Fibroblast of lung (primary cell): Measurements from ENCODE around the gene SHC1. TPM values are rescaled to one million over a fixed set of nuclear protein-coding genes. Genes with fewer than 3 reads are reported as not detected.

Experiments
- DNase-seq, 2 donors: peaks; one replicate each; pipeline versions ENCODE4 v3.0.0 to v3.0.0-alpha.2; 2010; ENCODE audit warnings: low read depth in 2 of 2
- H2AFZ ChIP-seq: 2 replicates; pipeline ENCODE4 v1.5.1; 2012; ENCODE audit warnings: low read length, control low read depth, inconsistent platforms
- H3K27ac ChIP-seq: 2 replicates; pipeline ENCODE4 v1.5.1; 2011; ENCODE audit warnings: low read length, control low read depth; ENCODE audit not compliant: insufficient read depth
- H3K27me3 ChIP-seq: 2 replicates; pipeline ENCODE4 v1.5.1; 2011; ENCODE audit warnings: mild to moderate bottlenecking, low read length; ENCODE audit not compliant: control insufficient read depth, insufficient read depth
- H3K36me3 ChIP-seq: 2 replicates; pipeline ENCODE4 v1.5.1; 2011; ENCODE audit warnings: low read length; ENCODE audit not compliant: control insufficient read depth, insufficient read depth
- H3K4me1 ChIP-seq: 2 replicates; pipeline ENCODE4 v1.5.1; 2011; ENCODE audit warnings: low read length; ENCODE audit not compliant: control insufficient read depth, insufficient read depth; ENCODE audit errors: extremely low read depth
- H3K4me2 ChIP-seq: 2 replicates; pipeline ENCODE4 v1.5.1; 2011; ENCODE audit warnings: low read length, control low read depth; ENCODE audit not compliant: insufficient read depth; ENCODE audit errors: extremely low read depth
- H3K4me3 ChIP-seq, 4 experiments: fragments of 200-600 bp in 1 of 4; sonication (generic) in 1 of 4; replicated peaks in 1 of 4; 2 replicates each; pipeline ENCODE4 v1.5.1; 2011 to 2016; ENCODE audit warnings: low read length in 4 of 4, low read depth in 3 of 4, mild to moderate bottlenecking in 3 of 4, control low read depth in 2 of 4, inconsistent platforms in 1 of 4, mixed read lengths in 1 of 4; ENCODE audit not compliant: insufficient read depth in 1 of 4; ENCODE audit errors: control extremely low read depth in 1 of 4
- H3K79me2 ChIP-seq: 2 replicates; pipeline ENCODE4 v1.5.1; 2012; ENCODE audit warnings: mild to moderate bottlenecking, low read length, inconsistent platforms; ENCODE audit not compliant: control insufficient read depth, insufficient read depth
- H3K9ac ChIP-seq: 2 replicates; pipeline ENCODE4 v1.5.1; 2011; ENCODE audit warnings: mild to moderate bottlenecking, low read length, control low read depth; ENCODE audit not compliant: insufficient read depth
- H3K9me3 ChIP-seq: 2 replicates; pipeline ENCODE4 v1.5.1; 2012; ENCODE audit warnings: low read depth, low read length; ENCODE audit not compliant: control insufficient read depth, insufficient read depth
- H4K20me1 ChIP-seq: 2 replicates; pipeline ENCODE4 v1.5.1; 2011; ENCODE audit warnings: low read length; ENCODE audit not compliant: control insufficient read depth, insufficient read depth; ENCODE audit errors: extremely low read depth
- CTCF ChIP-seq, 2 donors: IDR thresholded peaks in 1 of 2; conservative IDR thresholded peaks in 1 of 2; 1 replicate in 1 of 2; 2 replicates in 1 of 2; pipeline ENCODE4 v1.5.1; 2011 to 2012; ENCODE audit warnings: low read length in 2 of 2, control low read depth in 1 of 2, inconsistent platforms in 1 of 2, low read depth in 1 of 2, mild to moderate bottlenecking in 1 of 2
- EZH2 ChIP-seq: IDR thresholded peaks from 2 replicates; pipeline ENCODE4 v1.5.1; 2012; ENCODE audit warnings: low read length, control low read depth, mild to moderate bottlenecking; ENCODE audit errors: missing control alignments
- polyA plus RNA-seq, 2 donors: library from polyadenylated mRNA; depleted of rRNA in 1 of 2; stranded (reverse) in 1 of 2; unstranded in 1 of 2; fragments of >200 nt; gene quantifications; 2 replicates each; pipeline ENCODE4 v1.2.1, GENCODE V29; 2011 to 2012; ENCODE audit warnings: missing spikeins in 1 of 2
- total RNA-seq: library from RNA; depleted of rRNA; stranded (reverse); fragments of >200 nt; gene quantifications from 2 replicates; pipeline ENCODE4 v1.2.1, GENCODE V29; 2014

The SHC1 gene
- total and polyA plus RNA-seq, 2 donors (not counting 1 experiment from before 2014, with no cell fraction given), result 245 to 277 TPM

DNA sequence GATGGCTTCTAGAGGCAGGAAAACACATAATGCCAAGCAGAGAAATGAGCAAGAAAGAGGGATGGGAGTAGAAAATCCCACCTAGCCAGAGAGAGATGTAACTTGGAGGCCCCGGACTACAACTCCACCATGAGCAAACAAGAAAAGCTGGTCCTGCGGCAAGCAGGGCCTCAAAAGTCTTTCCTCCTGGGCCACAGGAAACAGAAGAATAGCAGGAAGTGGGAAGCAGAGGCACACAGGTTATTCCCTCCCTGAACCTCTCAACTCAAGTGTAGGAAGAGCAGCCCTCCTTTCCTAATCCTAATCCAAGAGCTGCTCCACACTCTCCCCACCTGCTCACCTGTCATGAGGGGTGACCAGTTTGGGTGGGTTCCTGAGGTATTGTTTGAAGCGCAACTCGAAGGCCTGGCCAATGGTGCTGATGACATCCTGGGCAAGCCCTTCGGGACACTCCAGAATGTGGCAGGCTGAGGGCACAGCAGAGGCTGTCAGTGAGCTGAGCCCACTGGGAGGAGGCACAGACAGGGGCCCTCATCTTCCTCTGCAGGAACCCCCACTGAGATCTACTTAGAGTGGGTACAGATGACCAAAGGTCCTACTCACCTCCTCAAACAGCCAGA, 3.1 kb downstream of the SHC1 start:
- H3K27ac ChIP-seq, result no peak overlapping the region
- no peaks in the 10 kb centered on the region for H4K20me1 ChIP-seq
- H3K79me2 ChIP-seq, result peaks cover 56% of the 10 kb centered on the region
- peaks cover 20% of the 10 kb centered on the region for H3K4me1 ChIP-seq
- H3K36me3 ChIP-seq, result peaks cover 34% of the 10 kb centered on the region
- no peak for DNase-seq
- H3K9ac ChIP-seq, result no peak overlapping the region
- peak overlapping the region; percentile 27 for H3K4me2 ChIP-seq
- no peak for TF ChIP-seq EZH2
- no peak for TF ChIP-seq CTCF (conservative IDR thresholded peaks at IDR 0.05 in 1 of 2, IDR thresholded peaks at IDR 0.05 in 1 of 2; ENCODE audit: low read depth in 1 of 2, low read length in 2 of 2)
- no peaks in the 10 kb centered on the region for H3K27me3 ChIP-seq
- H3K9me3 ChIP-seq, result no peaks in the 10 kb centered on the region
- H3K4me3 ChIP-seq, result peak overlapping the region in 2 of 4 experiments; percentile 24 to 86
- no peak overlapping the region for H2AFZ ChIP-seq

- Histone ChIP-seq H3K4me2 (no peak overlapping the region), H3K9ac (no peak overlapping the region), H3K9me3 (no peaks in the 10 kb centered on the region), H3K27me3 (no peaks in the 10 kb centered on the region), H3K36me3 (peaks cover 34% of the 10 kb centered on the region), H4K20me1 (no peaks in the 10 kb centered on the region), H3K79me2 (peaks cover 49% of the 10 kb centered on the region), H3K27ac (no peak overlapping the region), H3K4me3 (no peak overlapping the region), H2AFZ (no peak overlapping the region), H3K4me1 (peaks cover 11% of the 10 kb centered on the region)
- no peak for TF ChIP-seq EZH2
- no peak for TF ChIP-seq CTCF (conservative IDR thresholded peaks at IDR 0.05 in 1 of 2, IDR thresholded peaks at IDR 0.05 in 1 of 2; ENCODE audit: low read depth in 1 of 2, low read length in 2 of 2)
- DNase-seq, result no peak
These were observed 4.4 kb downstream of the SHC1 start for GRCh38 chr1:154966111-154966510.

DNA sequence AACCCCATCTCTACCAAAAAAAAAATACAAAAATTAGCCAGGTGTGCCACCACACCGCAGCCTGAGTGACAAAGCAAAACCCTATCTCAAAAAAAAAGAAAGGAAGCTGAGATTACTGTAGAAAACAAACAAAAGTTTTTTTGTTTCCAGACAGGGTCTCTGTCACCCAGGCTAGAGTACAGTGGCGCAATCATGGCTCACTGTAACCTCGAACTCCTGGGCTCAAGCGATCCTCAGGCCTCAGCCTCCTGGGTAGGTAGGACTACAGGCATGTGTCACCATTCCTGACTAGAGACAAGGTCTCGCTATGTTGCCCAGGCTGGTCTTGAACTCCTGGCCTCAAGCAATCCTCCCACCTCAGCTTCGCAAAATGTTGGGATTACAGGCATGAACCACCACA, 6.2 kb downstream of the SHC1 start:
- DNase-seq, result no peak
- peaks cover 34% of the 10 kb centered on the region for H3K36me3 ChIP-seq
- no peaks in the 10 kb centered on the region for H3K9me3 ChIP-seq
- H3K4me1 ChIP-seq, result peaks cover 16% of the 10 kb centered on the region
- H3K79me2 ChIP-seq, result peaks cover 48% of the 10 kb centered on the region
- no peak overlapping the region for H3K9ac ChIP-seq
- H4K20me1 ChIP-seq, result no peaks in the 10 kb centered on the region
- H2AFZ ChIP-seq, result no peak overlapping the region
- H3K27ac ChIP-seq, result no peak overlapping the region
- TF ChIP-seq CTCF (conservative IDR thresholded peaks at IDR 0.05 in 1 of 2, IDR thresholded peaks at IDR 0.05 in 1 of 2; ENCODE audit: low read depth in 1 of 2, low read length in 2 of 2), result no peak
- TF ChIP-seq EZH2, result no peak
- H3K27me3 ChIP-seq, result no peaks in the 10 kb centered on the region
- no peak overlapping the region for H3K4me2 ChIP-seq
- no peak overlapping the region for H3K4me3 ChIP-seq
